Measurements from ENCODE around the gene PCSK9.

The PCSK9 gene

DNA sequence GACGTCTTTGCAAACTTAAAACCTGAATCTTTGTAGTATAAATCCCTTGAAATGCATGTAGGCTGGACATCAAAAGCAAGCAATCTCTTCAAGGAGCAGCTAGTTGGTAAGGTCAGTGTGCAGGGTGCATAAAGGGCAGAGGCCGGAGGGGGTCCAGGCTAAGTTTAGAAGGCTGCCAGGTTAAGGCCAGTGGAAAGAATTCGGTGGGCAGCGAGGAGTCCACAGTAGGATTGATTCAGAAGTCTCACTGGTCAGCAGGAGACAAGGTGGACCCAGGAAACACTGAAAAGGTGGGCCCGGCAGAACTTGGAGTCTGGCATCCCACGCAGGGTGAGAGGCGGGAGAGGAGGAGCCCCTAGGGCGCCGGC lies 390 bp upstream of the PCSK9 start:
- H3K4me3 ChIP-seq (ENCODE audit: low read depth, low read length): no peak overlapping the region
- no peak for TF ChIP-seq MYC (IDR thresholded peaks at IDR 0.05; ENCODE audit: low read depth, low read length)
- no peak for TF ChIP-seq MAX (IDR thresholded peaks at IDR 0.05; ENCODE audit: low read depth, low read length)
- no peak for TF ChIP-seq POLR2A (IDR thresholded peaks at IDR 0.05; ENCODE audit: extremely low read depth, insufficient read length)
- TF ChIP-seq, protein P1, sequence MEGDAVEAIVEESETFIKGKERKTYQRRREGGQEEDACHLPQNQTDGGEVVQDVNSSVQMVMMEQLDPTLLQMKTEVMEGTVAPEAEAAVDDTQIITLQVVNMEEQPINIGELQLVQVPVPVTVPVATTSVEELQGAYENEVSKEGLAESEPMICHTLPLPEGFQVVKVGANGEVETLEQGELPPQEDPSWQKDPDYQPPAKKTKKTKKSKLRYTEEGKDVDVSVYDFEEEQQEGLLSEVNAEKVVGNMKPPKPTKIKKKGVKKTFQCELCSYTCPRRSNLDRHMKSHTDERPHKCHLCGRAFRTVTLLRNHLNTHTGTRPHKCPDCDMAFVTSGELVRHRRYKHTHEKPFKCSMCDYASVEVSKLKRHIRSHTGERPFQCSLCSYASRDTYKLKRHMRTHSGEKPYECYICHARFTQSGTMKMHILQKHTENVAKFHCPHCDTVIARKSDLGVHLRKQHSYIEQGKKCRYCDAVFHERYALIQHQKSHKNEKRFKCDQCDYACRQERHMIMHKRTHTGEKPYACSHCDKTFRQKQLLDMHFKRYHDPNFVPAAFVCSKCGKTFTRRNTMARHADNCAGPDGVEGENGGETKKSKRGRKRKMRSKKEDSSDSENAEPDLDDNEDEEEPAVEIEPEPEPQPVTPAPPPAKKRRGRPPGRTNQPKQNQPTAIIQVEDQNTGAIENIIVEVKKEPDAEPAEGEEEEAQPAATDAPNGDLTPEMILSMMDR (IDR thresholded peaks at IDR 0.05; ENCODE audit: low read depth, low read length): no peak
- DNase-seq (ENCODE audit: low read depth): no peak

GRCh38 chr1:55040083-55040932 lies 960 bp downstream of the PCSK9 start:
- no peak for DNase-seq (ENCODE audit: low read depth)
- TF ChIP-seq, protein P1 (IDR thresholded peaks at IDR 0.05; ENCODE audit: low read depth, low read length): no peak
- no peak for TF ChIP-seq MYC (IDR thresholded peaks at IDR 0.05; ENCODE audit: low read depth, low read length)
- no peak for TF ChIP-seq MAX (IDR thresholded peaks at IDR 0.05; ENCODE audit: low read depth, low read length)
- TF ChIP-seq POLR2A (IDR thresholded peaks at IDR 0.05; ENCODE audit: extremely low read depth, insufficient read length): no peak
- H3K4me3 ChIP-seq (ENCODE audit: low read depth, low read length): no peak overlapping the region

DNA sequence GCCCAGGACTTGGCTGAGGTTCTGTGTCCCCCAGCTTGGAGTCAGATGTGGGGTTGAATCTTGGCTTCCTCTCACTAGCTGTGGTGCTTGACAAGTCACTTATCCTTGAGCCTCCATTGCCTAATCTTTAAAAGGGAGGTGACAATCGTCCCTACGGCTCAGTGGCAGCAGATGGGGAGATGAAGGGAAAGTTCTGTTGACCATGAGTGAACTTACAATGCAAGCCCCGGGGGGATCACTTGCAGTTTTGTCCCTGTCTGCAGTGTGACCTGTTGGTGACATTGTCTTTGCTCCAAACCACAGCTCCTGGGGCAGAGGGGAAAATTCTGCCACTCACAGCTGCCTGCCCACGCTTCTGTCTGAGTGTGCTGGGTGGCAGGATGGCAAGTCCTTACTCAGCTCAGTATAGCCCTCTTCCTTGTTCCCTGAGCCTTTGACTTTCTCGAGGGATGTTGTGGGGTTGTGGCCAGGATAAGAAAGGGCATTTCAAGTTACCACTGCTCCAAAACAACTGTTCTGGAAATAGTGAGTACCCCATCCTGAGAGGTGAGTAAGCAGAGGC lies 1.7 kb downstream of the PCSK9 start:
- TF ChIP-seq POLR2A (IDR thresholded peaks at IDR 0.05; ENCODE audit: extremely low read depth, insufficient read length) (no peak), MYC (IDR thresholded peaks at IDR 0.05; ENCODE audit: low read depth, low read length) (no peak)
- TF ChIP-seq, protein P1 (IDR thresholded peaks at IDR 0.05; ENCODE audit: low read depth, low read length): no peak
- DNase-seq (ENCODE audit: low read depth): peak; percentile 18
- no peak overlapping the region for H3K4me3 ChIP-seq (ENCODE audit: low read depth, low read length)

- H3K4me3 ChIP-seq (ENCODE audit: low read depth, low read length): no peak overlapping the region
- no peak for DNase-seq (ENCODE audit: low read depth)
- no peak for TF ChIP-seq POLR2A (IDR thresholded peaks at IDR 0.05; ENCODE audit: extremely low read depth, insufficient read length)
- TF ChIP-seq, protein P1 (IDR thresholded peaks at IDR 0.05; ENCODE audit: low read depth, low read length): no peak
- no peak for TF ChIP-seq MAX (IDR thresholded peaks at IDR 0.05; ENCODE audit: low read depth, low read length)
- no peak for TF ChIP-seq MYC (IDR thresholded peaks at IDR 0.05; ENCODE audit: low read depth, low read length)
These were observed 2.3 kb downstream of the PCSK9 start for GRCh38 chr1:55041613-55042012.

DNA sequence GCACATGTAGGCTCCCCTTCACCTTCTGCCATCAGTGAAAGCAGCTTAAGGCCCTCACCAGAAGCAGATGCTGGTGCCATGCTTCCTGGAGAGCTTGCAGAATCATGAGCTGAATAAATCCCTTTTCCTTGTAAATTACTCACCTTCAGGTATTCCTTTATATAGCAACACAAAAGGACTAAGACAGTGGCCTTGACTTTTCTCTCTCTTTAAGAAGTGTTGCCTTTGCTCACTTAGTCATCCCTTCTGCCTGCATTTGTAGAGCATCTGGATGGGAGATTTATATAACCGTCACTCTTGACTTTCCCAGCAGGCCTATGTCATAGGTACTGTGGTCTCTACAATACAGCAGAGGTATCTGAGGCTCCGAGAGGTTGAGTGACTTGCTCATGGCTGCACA lies 3.7 kb downstream of the PCSK9 start:
- no peak for DNase-seq (ENCODE audit: low read depth)
- H3K4me3 ChIP-seq (ENCODE audit: low read depth, low read length): no peak overlapping the region
- TF ChIP-seq MAX (IDR thresholded peaks at IDR 0.05; ENCODE audit: low read depth, low read length): no peak
- TF ChIP-seq POLR2A (IDR thresholded peaks at IDR 0.05; ENCODE audit: extremely low read depth, insufficient read length): no peak
- TF ChIP-seq, protein P1 (IDR thresholded peaks at IDR 0.05; ENCODE audit: low read depth, low read length): no peak

Data from NB4 (cell line).